Keratinocyte (primary cell): ENCODE data around the gene SLC41A3. TPM values are rescaled to one million over a fixed set of nuclear protein-coding genes. Genes with fewer than 3 reads are reported as not detected.

Experiments
- DNase-seq: peaks from one replicate; pipeline ENCODE4 v3.0.0-alpha.2; 2011; ENCODE audit warnings: low read depth, missing footprints, low spot score
- FAIRE-seq: peaks from 2 replicates; lab custom pipeline; 2011; peaks lifted over from hg19 to GRCh38; lab: Jason Lieb, UNC
- H2AFZ ChIP-seq: 2 replicates; pipeline ENCODE4 v1.6.0; 2012; ENCODE audit warnings: low read length, control low read depth, inconsistent platforms; ENCODE audit not compliant: control insufficient read depth
- H3K27ac ChIP-seq: 2 replicates; pipeline ENCODE4 v1.5.1; 2011; ENCODE audit warnings: low read length; ENCODE audit not compliant: control insufficient read depth, insufficient read depth
- H3K27me3 ChIP-seq: 3 replicates; pipeline ENCODE4 v1.6.0; 2011; ENCODE audit warnings: low read length; ENCODE audit not compliant: control insufficient read depth, insufficient read depth; ENCODE audit errors: extremely low read depth
- H3K36me3 ChIP-seq, 2 experiments: 2 replicates in 1 of 2; 3 replicates in 1 of 2; pipeline ENCODE4 v1.5.1; 2011; ENCODE audit warnings: low read length in 2 of 2, mild to moderate bottlenecking in 1 of 2; ENCODE audit not compliant: control insufficient read depth in 2 of 2, insufficient read depth in 2 of 2; ENCODE audit errors: extremely low read depth in 1 of 2
- H3K4me1 ChIP-seq: 3 replicates; pipeline ENCODE4 v1.5.1; 2011; ENCODE audit warnings: low read length; ENCODE audit not compliant: control insufficient read depth, insufficient read depth; ENCODE audit errors: extremely low read depth
- H3K4me2 ChIP-seq: 3 replicates; pipeline ENCODE4 v1.6.0; 2011; ENCODE audit warnings: low read depth, low read length; ENCODE audit not compliant: control insufficient read depth, insufficient read depth; ENCODE audit errors: extremely low read depth
- H3K4me3 ChIP-seq, 3 experiments: fragments of 200-600 bp in 1 of 3; sonication (generic) in 1 of 3; 2 replicates in 2 of 3; 3 replicates in 1 of 3; pipeline ENCODE4 v1.5.1; 2011 to 2016; ENCODE audit warnings: low read length in 3 of 3, mild to moderate bottlenecking in 3 of 3, control low read depth in 2 of 3, inconsistent platforms in 1 of 3, low read depth in 1 of 3, mixed read lengths in 1 of 3, mixed run types in 1 of 3, moderate library complexity in 1 of 3; ENCODE audit not compliant: control insufficient read depth in 2 of 3, insufficient read depth in 2 of 3; ENCODE audit errors: extremely low read depth in 1 of 3
- H3K79me2 ChIP-seq: 2 replicates; pipeline ENCODE4 v1.6.0; 2012; ENCODE audit warnings: low read length; ENCODE audit not compliant: control insufficient read depth, insufficient read depth
- H3K9ac ChIP-seq: 3 replicates; pipeline ENCODE4 v1.6.0; 2011; ENCODE audit warnings: low read length; ENCODE audit not compliant: control insufficient read depth, insufficient read depth; ENCODE audit errors: extremely low read depth
- H3K9me1 ChIP-seq: 3 replicates; pipeline ENCODE4 v1.6.0; 2011; ENCODE audit warnings: low read length; ENCODE audit not compliant: control insufficient read depth, insufficient read depth; ENCODE audit errors: extremely low read depth
- H3K9me3 ChIP-seq: 2 replicates; pipeline ENCODE4 v1.5.1; 2012; ENCODE audit warnings: low read depth, low read length; ENCODE audit not compliant: control insufficient read depth
- H4K20me1 ChIP-seq: 3 replicates; pipeline ENCODE4 v1.6.0; 2011; ENCODE audit warnings: low read length; ENCODE audit not compliant: control insufficient read depth, insufficient read depth; ENCODE audit errors: extremely low read depth
- CTCF ChIP-seq, 3 experiments: IDR thresholded peaks in 1 of 3; conservative IDR thresholded peaks in 1 of 3; optimal IDR thresholded peaks in 1 of 3; 2 replicates in 2 of 3; 3 replicates in 1 of 3; pipeline versions ENCODE3 to v1.5.1; 2011; ENCODE audit warnings: low read length in 3 of 3, mild to moderate bottlenecking in 3 of 3, moderate library complexity in 2 of 3, control low read depth in 1 of 3, inconsistent platforms in 1 of 3; ENCODE audit not compliant: insufficient read depth in 2 of 3; ENCODE audit errors: extremely low read depth in 1 of 3
- EZH2 ChIP-seq: IDR thresholded peaks from one replicate; pipeline ENCODE4 v1.6.1; 2012; ENCODE audit warnings: inconsistent platforms, mild to moderate bottlenecking, low read length, moderate library complexity
- dilution Hi-C: fragments of 300-500 bp; cut with MboI; formaldehyde crosslinking; loops from one replicate; pipeline ENCODE4 v1.7.0; 2020; ENCODE audit warnings: low sequenced_read_pairs; ENCODE audit not compliant: extremely low pct_ligation_motif_present
- polyA plus RNA-seq, 5 experiments: library from polyadenylated mRNA; depleted of rRNA in 3 of 5; stranded (reverse) in 3 of 5; stranded (forward) in 1 of 5; unstranded in 1 of 5; fragments of >200 nt; gene quantifications; 1 replicate in 1 of 5; 2 replicates in 3 of 5; 3 replicates in 1 of 5; pipeline versions ENCODE4 v1.2.1 to v1.2.3, GENCODE V29; 2011 to 2012; ENCODE audit warnings: missing spikeins in 2 of 5, low read depth in 1 of 5, low replicate concordance in 1 of 5

Gene SLC41A3
- polyA plus RNA-seq, 1 donor (not counting 4 experiments of a cell fraction or from before 2014, with no cell fraction given) = 30.2 TPM

- TF ChIP-seq CTCF (optimal IDR thresholded peaks at IDR 0.05 in 1 of 3, IDR thresholded peaks at IDR 0.05 in 1 of 3, conservative IDR thresholded peaks at IDR 0.05 in 1 of 3; ENCODE audit: extremely low read depth in 1 of 3, insufficient read depth in 2 of 3, low read length in 3 of 3) (no peak), EZH2 (no peak)
- Histone ChIP-seq H3K9me3 (peaks cover 2% of the 10 kb centered on the region), H3K36me3 (no peaks in the 10 kb centered on the region), H3K9me1 (no peaks in the 10 kb centered on the region), H3K27ac (no peak overlapping the region), H3K27me3 (no peaks in the 10 kb centered on the region), H3K4me2 (no peak overlapping the region), H3K79me2 (no peaks in the 10 kb centered on the region), H3K4me1 (no peaks in the 10 kb centered on the region), H3K9ac (no peak overlapping the region), H2AFZ (no peak overlapping the region), H3K4me3 (no peak overlapping the region), H4K20me1 (no peaks in the 10 kb centered on the region)
- FAIRE-seq (no peak), DNase-seq (no peak)
- dilution Hi-C loops = no loop called here
Measured at GRCh38 chr3:126100634-126101301, 16.8 kb upstream of the SLC41A3 start.

GRCh38 chr3:126100269-126100633 is 16.3 kb upstream of the SLC41A3 start:
- H4K20me1 ChIP-seq = no peaks in the 10 kb centered on the region
- no peak for FAIRE-seq
- no peaks in the 10 kb centered on the region for H3K27me3 ChIP-seq
- no peak for DNase-seq
- H3K9me1 ChIP-seq = no peaks in the 10 kb centered on the region
- no peak overlapping the region for H3K4me3 ChIP-seq
- no peak overlapping the region for H2AFZ ChIP-seq
- no peak overlapping the region for H3K4me2 ChIP-seq
- no peak overlapping the region for H3K9ac ChIP-seq
- TF ChIP-seq EZH2 (no peak), CTCF (optimal IDR thresholded peaks at IDR 0.05 in 1 of 3, IDR thresholded peaks at IDR 0.05 in 1 of 3, conservative IDR thresholded peaks at IDR 0.05 in 1 of 3; ENCODE audit: extremely low read depth in 1 of 3, insufficient read depth in 2 of 3, low read length in 3 of 3) (no peak)
- H3K36me3 ChIP-seq = no peaks in the 10 kb centered on the region
- H3K27ac ChIP-seq = no peak overlapping the region
- H3K4me1 ChIP-seq = no peaks in the 10 kb centered on the region
- H3K9me3 ChIP-seq = peaks cover 2% of the 10 kb centered on the region
- dilution Hi-C loops = no loop called here
- H3K79me2 ChIP-seq = no peaks in the 10 kb centered on the region
